Measurements from ENCODE around the gene FIBP.
A peak's percentile ranks its signal among the peaks of the same experiment; 100 is the strongest.

FIBP gene

DNA sequence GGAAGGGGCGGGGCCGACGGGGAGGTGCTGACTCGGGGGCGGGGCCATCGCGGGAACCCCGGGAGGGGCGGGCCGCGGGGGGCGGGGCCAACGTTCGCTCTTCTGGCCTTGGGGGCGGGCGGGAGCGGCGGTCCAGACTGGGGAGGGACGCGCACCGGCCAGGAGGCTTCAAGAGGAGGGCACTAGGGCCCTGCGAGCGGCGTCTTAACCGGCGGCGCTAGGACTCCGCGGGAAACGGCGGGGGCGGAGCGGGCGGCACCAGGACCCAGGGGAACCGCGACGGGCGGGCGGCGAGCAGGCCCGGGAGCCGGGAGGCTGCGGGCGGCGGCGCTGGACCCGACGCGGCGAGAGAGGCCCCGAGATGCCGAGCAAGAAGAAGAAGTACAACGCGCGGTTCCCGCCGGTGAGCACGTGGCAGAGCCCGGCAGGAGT, 30.9 kb upstream of the FIBP start, which contains the start of gene DRAP1:
TSS of gene DRAP1 (plus strand) at position 286 of the 432 bp plus-strand sequence. CDS start at position 362, 76 bp downstream.
- Histone ChIP-seq H3K4me3 (peak within 1 kb of the TSS; percentile 88), H3K27ac (peak within 1 kb of the TSS; percentile 96 to 98)
- peak; percentile 99 for DNase-seq (ENCODE audit: low spot score)
- TF ChIP-seq, protein P1, sequence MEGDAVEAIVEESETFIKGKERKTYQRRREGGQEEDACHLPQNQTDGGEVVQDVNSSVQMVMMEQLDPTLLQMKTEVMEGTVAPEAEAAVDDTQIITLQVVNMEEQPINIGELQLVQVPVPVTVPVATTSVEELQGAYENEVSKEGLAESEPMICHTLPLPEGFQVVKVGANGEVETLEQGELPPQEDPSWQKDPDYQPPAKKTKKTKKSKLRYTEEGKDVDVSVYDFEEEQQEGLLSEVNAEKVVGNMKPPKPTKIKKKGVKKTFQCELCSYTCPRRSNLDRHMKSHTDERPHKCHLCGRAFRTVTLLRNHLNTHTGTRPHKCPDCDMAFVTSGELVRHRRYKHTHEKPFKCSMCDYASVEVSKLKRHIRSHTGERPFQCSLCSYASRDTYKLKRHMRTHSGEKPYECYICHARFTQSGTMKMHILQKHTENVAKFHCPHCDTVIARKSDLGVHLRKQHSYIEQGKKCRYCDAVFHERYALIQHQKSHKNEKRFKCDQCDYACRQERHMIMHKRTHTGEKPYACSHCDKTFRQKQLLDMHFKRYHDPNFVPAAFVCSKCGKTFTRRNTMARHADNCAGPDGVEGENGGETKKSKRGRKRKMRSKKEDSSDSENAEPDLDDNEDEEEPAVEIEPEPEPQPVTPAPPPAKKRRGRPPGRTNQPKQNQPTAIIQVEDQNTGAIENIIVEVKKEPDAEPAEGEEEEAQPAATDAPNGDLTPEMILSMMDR (IDR thresholded peaks at IDR 0.05): no peak

DNA sequence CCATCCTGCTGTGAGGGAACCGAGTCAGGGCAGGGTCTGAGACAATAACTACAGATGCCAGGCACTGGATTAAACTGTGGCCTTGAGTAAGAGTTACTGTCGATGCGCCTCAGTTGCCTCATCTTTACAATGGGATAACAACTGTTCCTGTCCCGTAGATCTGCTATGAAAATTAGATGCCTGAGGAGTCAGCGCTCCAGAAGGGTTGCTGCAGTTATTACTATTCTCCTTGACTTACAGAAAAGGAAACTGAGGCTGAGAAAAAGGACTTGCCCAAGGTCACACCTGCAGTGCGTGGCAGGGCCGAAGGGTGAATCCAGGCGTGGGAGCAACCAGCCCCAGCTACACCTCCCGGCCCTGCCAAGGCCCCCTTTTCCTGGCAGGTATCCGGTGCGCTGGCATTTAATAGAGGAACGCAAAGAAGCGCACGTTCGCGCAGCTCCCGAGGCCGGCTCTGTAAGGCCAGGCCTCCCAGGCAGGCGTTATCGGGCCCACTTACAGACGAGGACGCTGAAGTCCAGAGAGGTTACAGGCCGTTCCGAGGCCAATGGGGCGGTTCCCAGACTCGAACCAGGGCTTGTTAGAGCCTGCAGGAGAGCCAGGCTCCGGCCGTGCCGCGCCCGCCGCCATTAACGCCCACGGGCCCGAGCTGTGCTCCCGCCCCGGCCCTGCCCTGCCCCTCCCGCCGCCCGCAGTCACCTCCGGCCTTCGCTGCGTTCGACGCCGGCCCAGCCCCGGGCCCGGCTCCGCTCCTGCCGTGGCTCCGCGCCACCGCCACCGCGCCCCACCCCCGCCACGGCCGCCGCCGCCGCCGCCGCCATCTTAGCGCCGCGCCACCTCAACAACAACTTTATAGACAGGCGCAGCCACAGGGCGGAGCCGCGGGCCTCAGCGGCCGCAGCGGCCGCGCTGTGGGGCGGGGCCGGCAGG, 30.2 kb upstream of the FIBP start, which contains the start of gene C11orf68:
TSS of gene C11orf68 (minus strand) at position 852 of the 930 bp plus-strand sequence. CDS start at position 821, 31 bp downstream.
- DNase-seq (ENCODE audit: low spot score): no peak
- H3K27ac ChIP-seq: peak within 1 kb of the TSS; percentile 96 to 98
- peak within 1 kb of the TSS; percentile 88 for H3K4me3 ChIP-seq
- TF ChIP-seq, protein P1 (IDR thresholded peaks at IDR 0.05): no peak

DNA sequence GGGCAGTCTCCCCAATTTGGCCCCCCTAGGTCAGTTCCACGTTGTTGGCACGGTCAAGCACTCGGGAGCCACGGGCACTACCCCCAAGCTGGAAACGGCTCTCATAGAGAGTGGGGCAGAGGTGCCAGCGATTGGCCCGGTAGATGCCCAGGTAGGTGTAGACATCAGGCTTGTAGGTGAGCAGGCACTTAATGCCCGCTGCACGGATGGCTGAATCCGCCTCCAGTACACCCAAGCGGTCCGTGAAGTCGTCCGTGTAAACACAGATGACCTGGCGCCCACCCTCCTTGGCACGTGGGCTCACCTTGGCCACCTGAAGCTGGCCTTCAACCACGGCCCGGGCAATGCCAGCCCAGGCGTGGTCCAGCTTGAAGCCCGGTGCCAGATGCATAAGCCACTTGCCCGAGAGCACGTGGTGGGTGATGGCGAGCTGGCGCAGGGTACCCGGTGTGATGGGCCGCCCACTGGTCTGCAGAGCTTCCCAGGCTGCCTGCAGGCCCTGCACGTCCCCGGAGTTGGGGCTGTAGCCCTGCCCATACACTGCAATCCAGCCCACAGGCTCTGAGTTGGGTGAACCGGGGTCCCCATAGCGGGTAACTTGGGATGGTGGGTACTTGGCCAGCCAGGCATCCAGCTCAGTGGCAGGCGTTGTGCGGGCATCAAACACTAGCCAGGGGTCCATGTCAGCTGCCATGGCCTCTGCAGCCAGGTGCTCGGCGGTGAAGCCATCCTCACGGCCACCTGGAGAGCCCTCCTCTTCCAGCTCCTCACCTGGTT, 29.4 kb upstream of the FIBP start:
- Histone ChIP-seq H3K4me3 (peak overlapping the region; percentile 82), H3K27ac (peak overlapping the region; percentile 96 to 98)
- DNase-seq (ENCODE audit: low spot score): no peak
- TF ChIP-seq, protein P1 (IDR thresholded peaks at IDR 0.05): no peak

DNA sequence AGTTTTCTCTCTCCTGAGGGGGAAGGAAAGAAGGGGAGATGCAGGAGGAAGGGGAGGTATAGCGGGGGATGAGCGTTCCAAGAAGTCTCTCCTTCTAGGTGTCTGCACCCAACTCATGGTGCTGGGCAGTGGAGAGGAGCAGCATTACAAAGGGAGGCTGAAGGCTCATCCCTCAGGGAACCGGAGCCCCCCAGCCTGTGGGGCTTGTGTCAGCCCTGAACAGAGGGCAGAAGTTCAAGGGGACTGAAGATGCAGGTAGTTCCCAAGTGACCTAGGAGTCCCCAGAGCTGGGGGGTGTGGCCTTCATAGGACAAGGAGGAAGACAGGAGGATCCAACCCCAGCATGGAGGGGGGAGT, 28.8 kb upstream of the FIBP start:
- TF ChIP-seq, protein P1 (IDR thresholded peaks at IDR 0.05): no peak
- Histone ChIP-seq H3K4me3 (peak overlapping the region; percentile 82), H3K27ac (peak overlapping the region; percentile 96 to 98)
- no peak for DNase-seq (ENCODE audit: low spot score)

DNA sequence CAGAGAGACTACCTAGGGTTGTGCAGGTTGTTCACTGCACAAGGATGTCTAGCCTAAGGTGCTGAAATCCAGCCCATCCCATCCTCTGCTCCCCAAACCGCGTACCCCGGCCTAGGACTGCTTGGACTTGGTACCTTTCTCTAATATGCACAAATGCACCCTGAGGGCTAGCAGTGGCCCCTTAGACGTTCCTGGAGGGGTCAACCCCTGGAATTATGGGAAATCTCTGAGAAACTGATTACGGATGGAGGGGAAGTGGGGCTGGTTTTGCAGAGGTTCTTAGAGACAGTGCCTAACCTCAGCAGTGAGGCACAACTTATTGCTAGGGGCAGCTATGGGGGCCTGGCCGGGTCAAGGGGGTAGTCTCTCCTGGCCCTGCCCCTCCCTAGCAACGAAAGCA, 28.1 kb upstream of the FIBP start:
- TF ChIP-seq, protein P1 (IDR thresholded peaks at IDR 0.05): no peak
- H3K27ac ChIP-seq: peak overlapping the region; percentile 96 to 98
- peak overlapping the region; percentile 82 for H3K4me3 ChIP-seq
- no peak for DNase-seq (ENCODE audit: low spot score)

DNA sequence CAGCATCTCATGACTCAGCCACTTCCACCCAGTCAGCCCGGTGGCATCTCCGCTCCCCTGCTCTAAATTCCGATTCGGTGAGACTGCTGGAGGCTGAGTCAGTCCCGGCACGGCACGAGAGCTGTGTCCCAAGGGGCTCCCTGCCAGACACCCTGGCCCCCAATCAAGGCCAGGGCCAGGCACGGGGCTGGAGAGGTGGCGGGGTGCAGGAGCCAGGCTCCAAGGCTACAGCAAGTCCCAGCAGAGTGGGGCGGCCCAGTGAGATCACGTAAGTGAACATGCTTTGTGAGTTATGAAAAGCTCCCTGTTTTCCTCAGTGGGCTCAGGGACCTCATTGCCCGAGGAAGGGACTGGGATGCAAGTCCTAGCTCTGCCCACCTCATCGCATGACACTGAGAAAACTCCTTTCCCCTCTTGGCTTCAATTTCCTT, 27.6 kb upstream of the FIBP start:
- peak; percentile 96 for DNase-seq (ENCODE audit: low spot score)
- H3K4me3 ChIP-seq: peak overlapping the region; percentile 82
- peak overlapping the region; percentile 96 to 98 for H3K27ac ChIP-seq
- TF ChIP-seq, protein P1 (IDR thresholded peaks at IDR 0.05): no peak

Data from coronary artery (tissue), 2 donors.